CD1c-positive myeloid dendritic cell (primary cell): ENCODE data around the gene CARMIL1.

Experiments
- DNase-seq: peaks from one replicate; pipeline ENCODE4 v3.0.0-alpha.2; 2016; ENCODE audit errors: extremely low spot score

CARMIL1 gene

GRCh38 chr6:25659633-25660368, 380.6 kb downstream of the CARMIL1 start:
- DNase-seq: no peak

DNA sequence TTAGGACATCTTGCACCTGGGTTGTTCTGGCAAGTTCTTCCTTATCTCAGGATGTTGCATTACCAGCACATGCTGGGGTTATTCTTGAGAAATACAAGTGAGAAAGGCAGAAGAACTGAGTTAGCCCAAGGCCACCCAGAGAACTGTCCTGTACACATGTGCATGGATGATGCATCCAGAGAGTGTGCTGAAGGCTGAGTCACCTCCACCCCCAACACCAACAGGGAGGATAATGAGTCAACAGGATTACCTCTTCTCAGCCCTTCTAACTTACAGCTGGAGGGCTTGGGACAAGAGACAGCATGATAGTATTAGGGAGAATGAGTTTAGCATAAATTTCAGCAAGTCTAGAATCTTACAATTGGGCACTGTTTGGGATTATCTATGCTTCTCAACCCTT, 381.3 kb downstream of the CARMIL1 start:
- DNase-seq: no peak

GRCh38 chr6:25661129-25661779, 382.1 kb downstream of the CARMIL1 start:
- DNase-seq: no peak

DNA sequence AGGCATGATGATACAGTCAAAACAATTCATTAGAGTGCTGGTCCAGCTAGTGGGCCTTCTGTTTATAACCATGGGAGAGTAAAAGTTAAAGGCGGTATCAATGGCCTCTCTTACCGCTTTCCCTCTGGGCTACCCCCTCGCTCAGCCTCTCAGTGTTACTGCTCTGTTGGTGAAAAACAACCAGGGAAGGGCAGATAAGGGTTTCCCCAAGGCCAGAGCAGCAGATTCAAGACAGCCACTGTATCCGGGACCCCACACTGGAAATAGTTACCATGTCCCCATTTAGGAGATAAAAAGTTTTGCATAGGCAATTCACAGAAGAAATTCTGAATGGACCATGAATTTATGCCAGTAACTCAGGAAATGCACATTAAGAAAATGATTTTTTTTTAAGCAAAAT, 386.3 kb downstream of the CARMIL1 start:
- no peak for DNase-seq

GRCh38 chr6:25669413-25669812, 390.2 kb downstream of the CARMIL1 start:
- no peak for DNase-seq
